C4-2B (cell line): ENCODE results near the gene YARS1.

Source experiments
- CTCF ChIP-seq: fragments of 450-650 bp; conservative IDR thresholded peaks from 2 replicates; pipeline ENCODE4 v1.5.1; 2017; ENCODE audit warnings: mild to moderate bottlenecking
- ZFX ChIP-seq: fragments of 450-650 bp; IDR thresholded peaks from 2 replicates; pipeline ENCODE4 v1.6.1; 2017

DNA sequence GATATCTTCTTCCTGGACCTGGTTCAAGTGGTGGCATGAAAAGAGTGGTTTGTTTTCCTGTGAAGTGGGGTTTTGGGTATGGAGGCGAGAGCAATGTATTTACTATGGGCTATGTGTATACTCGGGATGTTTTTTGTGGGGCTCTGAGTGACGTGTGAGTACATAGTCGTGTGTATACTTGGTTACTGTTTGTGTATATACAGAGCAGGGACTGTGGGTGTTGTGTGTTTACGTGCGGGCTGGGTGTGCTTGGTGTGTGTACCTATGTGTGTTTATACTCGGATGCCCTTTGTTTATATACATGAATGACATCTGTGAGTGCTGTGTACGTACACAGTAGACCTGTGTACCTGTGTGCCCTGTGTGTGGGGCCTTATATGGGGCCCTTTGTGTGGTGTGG, 50.0 kb downstream of the YARS1 start:
- TF ChIP-seq CTCF (no peak), ZFX (no peak)
